Cardiac muscle cell (in vitro differentiated cells and primary cell): ENCODE measurements around the gene COMMD2. TPM values are rescaled to one million over a fixed set of nuclear protein-coding genes. Genes with fewer than 3 reads are reported as not detected.

Experiments
- DNase-seq, 2 donors: peaks; one replicate each; pipeline versions ENCODE4 v3.0.0 to v3.0.0-alpha.2; 2010 to 2017; ENCODE audit warnings: low read depth in 1 of 2, low spot score in 1 of 2
- H3K27ac ChIP-seq: fragments of 200-600 bp; sonication (generic); 2 replicates; pipeline ENCODE4 v1.5.1; 2016
- H3K27me3 ChIP-seq: fragments of 200-600 bp; sonication (generic); 2 replicates; pipeline ENCODE4 v1.6.0; 2016; ENCODE audit warnings: control low read depth
- H3K36me3 ChIP-seq: fragments of 200-600 bp; sonication (generic); 2 replicates; pipeline ENCODE4 v1.5.1; 2016; ENCODE audit warnings: control low read depth
- H3K4me1 ChIP-seq: fragments of 200-600 bp; sonication (generic); 2 replicates; pipeline ENCODE4 v1.8.1; 2017; ENCODE audit warnings: low read depth, mild to moderate bottlenecking, mixed run types
- H3K4me3 ChIP-seq: fragments of 200-600 bp; sonication (generic); 2 replicates; pipeline ENCODE4 v1.5.1; 2016; ENCODE audit warnings: mild to moderate bottlenecking
- H3K9me3 ChIP-seq: fragments of 200-600 bp; sonication (generic); 2 replicates; pipeline ENCODE4 v1.5.1; 2017; ENCODE audit warnings: low read depth, mild to moderate bottlenecking, control low read depth
- CTCF ChIP-seq: IDR thresholded peaks from 2 replicates; pipeline ENCODE4 v1.5.1; 2012; ENCODE audit warnings: low read depth, mild to moderate bottlenecking, low read length
- polyA plus RNA-seq: library from polyadenylated mRNA; unstranded; fragments of >200 nt; fragmentation: Nextera tagmentation; extraction: Ambion mirVana; gene quantifications from 2 replicates; pipeline ENCODE4 v1.2.1, GENCODE V29; 2016
- total RNA-seq: library from RNA; depleted of rRNA; stranded (reverse); fragments of >200 nt; gene quantifications from 2 replicates; pipeline ENCODE4 v1.2.3, GENCODE V29; 2016

COMMD2 gene
- total RNA-seq: 21.0 and 30.9 TPM in 2 replicates
- 42.8 and 58.5 TPM in 2 replicates for polyA plus RNA-seq

- Histone ChIP-seq H3K27me3 (no peaks in the 10 kb centered on the region), H3K36me3 (peaks cover 6% of the 10 kb centered on the region), H3K4me1 (peaks cover 6% of the 10 kb centered on the region), H3K9me3 (no peaks in the 10 kb centered on the region), H3K27ac (peak within 1 kb of the TSS; percentile 76), H3K4me3 (peak within 1 kb of the TSS; percentile 93)
- peak; percentile 89 for DNase-seq
- TF ChIP-seq CTCF: no peak
Measured at GRCh38 chr3:149752051-149752787, at the start of gene COMMD2. Gene COMMD2 (minus strand): TSS chr3:149752489. CDS start chr3:149752444, 45 bp downstream.

GRCh38 chr3:149801639-149802038, 49.4 kb upstream of the COMMD2 start:
- DNase-seq: no peak
- no peak for TF ChIP-seq CTCF
- Histone ChIP-seq H3K27me3 (no peaks in the 10 kb centered on the region), H3K27ac (no peak overlapping the region), H3K4me1 (no peaks in the 10 kb centered on the region), H3K9me3 (no peaks in the 10 kb centered on the region), H3K4me3 (no peak overlapping the region), H3K36me3 (no peaks in the 10 kb centered on the region)

GRCh38 chr3:149801195-149801594, 48.9 kb upstream of the COMMD2 start:
- TF ChIP-seq CTCF: no peak
- Histone ChIP-seq H3K9me3 (no peaks in the 10 kb centered on the region), H3K4me3 (no peak overlapping the region), H3K27ac (no peak overlapping the region), H3K4me1 (no peaks in the 10 kb centered on the region), H3K27me3 (no peaks in the 10 kb centered on the region), H3K36me3 (no peaks in the 10 kb centered on the region)
- DNase-seq: no peak

- no peak for TF ChIP-seq CTCF
- Histone ChIP-seq H3K27ac (no peak overlapping the region), H3K27me3 (no peaks in the 10 kb centered on the region), H3K9me3 (no peaks in the 10 kb centered on the region), H3K4me1 (no peaks in the 10 kb centered on the region), H3K4me3 (no peak overlapping the region), H3K36me3 (no peaks in the 10 kb centered on the region)
- DNase-seq: no peak
Measured at GRCh38 chr3:149800693-149801092, 48.4 kb upstream of the COMMD2 start.

GRCh38 chr3:149796026-149796425, 43.7 kb upstream of the COMMD2 start:
- TF ChIP-seq CTCF: no peak

More at GRCh38 chr3:149796026-149796425, 43.7 kb upstream of the COMMD2 start:
- Histone ChIP-seq H3K27ac (no peak overlapping the region), H3K27me3 (no peaks in the 10 kb centered on the region), H3K36me3 (no peaks in the 10 kb centered on the region), H3K4me1 (no peaks in the 10 kb centered on the region), H3K9me3 (no peaks in the 10 kb centered on the region), H3K4me3 (no peak overlapping the region)
- no peak for DNase-seq
